ENCODE data around the gene DYNC2H1.
"Not testable (repeated sequence)": the region's sequence is repeated elsewhere in the genome, so short reads cannot be mapped to it uniquely, and the experiment has no call there.

Gene DYNC2H1

DNA sequence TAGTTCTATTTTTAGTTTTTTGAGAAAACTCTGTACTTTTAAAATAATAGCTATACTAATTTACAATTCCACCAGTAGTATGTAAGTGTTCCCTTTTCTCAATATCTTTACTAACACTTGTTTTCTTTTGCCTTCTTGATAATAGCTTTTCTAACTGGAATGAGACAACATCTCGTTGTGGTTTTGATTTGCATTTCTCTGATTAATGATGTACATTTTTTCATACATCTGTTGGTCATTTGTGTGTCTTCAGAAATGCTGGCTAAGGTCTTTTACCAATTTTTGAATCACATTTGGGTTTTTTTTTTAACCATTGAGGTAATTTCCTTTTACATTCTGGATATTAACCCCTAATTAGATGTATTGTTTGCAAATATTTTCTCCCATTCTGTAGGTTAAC, 258.9 kb downstream of the DYNC2H1 start:
- Histone ChIP-seq H3K27ac (no peak overlapping the region), H3K79me2 (no peaks in the 10 kb centered on the region), H3K27me3 (ENCODE audit: control insufficient read depth, insufficient read depth, low read length) (no peaks in the 10 kb centered on the region), H2AFZ (no peak overlapping the region), H3K9ac (no peak overlapping the region), H3K4me1 (no peaks in the 10 kb centered on the region), H3K9me3 (ENCODE audit: control insufficient read depth, low read length) (no peaks in the 10 kb centered on the region), H3K4me3 (ENCODE audit: low read depth, low read length) (no peak overlapping the region), H3K4me2 (ENCODE audit: low read length) (no peak overlapping the region), H3K36me3 (ENCODE audit: control insufficient read depth, insufficient read depth, low read length) (no peaks in the 10 kb centered on the region)
- TF ChIP-seq CTCF (IDR thresholded peaks at IDR 0.05), result no peak

DNA sequence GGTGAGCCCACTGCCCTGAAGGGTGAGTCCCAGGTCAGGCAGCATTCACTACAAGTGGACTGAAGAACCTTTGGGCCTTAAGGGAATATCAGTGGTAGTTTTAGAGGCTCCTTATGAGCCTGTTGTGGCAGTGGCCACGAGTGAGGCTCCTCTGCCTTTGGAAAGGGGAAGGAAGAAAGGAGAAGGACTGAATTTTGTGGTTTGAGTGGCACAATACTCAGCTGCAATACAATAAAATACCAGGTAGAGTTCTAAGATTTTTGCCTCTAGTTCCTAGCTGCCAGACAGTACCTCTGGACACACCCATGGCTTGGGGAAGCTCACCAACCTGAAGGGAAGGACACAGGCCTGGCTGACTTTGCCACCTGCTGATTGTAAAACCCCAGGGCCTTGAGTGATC, 260.9 kb downstream of the DYNC2H1 start:
- no peaks in the 10 kb centered on the region for H3K4me1 ChIP-seq
- H3K9me3 ChIP-seq (ENCODE audit: control insufficient read depth, low read length), result no peaks in the 10 kb centered on the region
- no peak overlapping the region for H2AFZ ChIP-seq
- no peak overlapping the region for H3K4me2 ChIP-seq (ENCODE audit: low read length)
- no peak overlapping the region for H3K4me3 ChIP-seq (ENCODE audit: low read depth, low read length)
- no peak overlapping the region for H3K27ac ChIP-seq
- no peaks in the 10 kb centered on the region for H3K36me3 ChIP-seq (ENCODE audit: control insufficient read depth, insufficient read depth, low read length)
- H3K9ac ChIP-seq, result no peak overlapping the region
- no peaks in the 10 kb centered on the region for H3K27me3 ChIP-seq (ENCODE audit: control insufficient read depth, insufficient read depth, low read length)
- no peaks in the 10 kb centered on the region for H3K79me2 ChIP-seq
- no peak for TF ChIP-seq CTCF (IDR thresholded peaks at IDR 0.05)

- H3K27me3 ChIP-seq (ENCODE audit: control insufficient read depth, insufficient read depth, low read length), result no peaks in the 10 kb centered on the region
- TF ChIP-seq CTCF (IDR thresholded peaks at IDR 0.05), result no peak
- no peak overlapping the region for H3K4me2 ChIP-seq (ENCODE audit: low read length)
- no peak overlapping the region for H3K9ac ChIP-seq
- no peaks in the 10 kb centered on the region for H3K9me3 ChIP-seq (ENCODE audit: control insufficient read depth, low read length)
- no peak overlapping the region for H3K4me3 ChIP-seq (ENCODE audit: low read depth, low read length)
- no peak overlapping the region for H3K27ac ChIP-seq
- H3K79me2 ChIP-seq, result no peaks in the 10 kb centered on the region
- H3K4me1 ChIP-seq, result no peaks in the 10 kb centered on the region
- no peak overlapping the region for H2AFZ ChIP-seq
- no peaks in the 10 kb centered on the region for H3K36me3 ChIP-seq (ENCODE audit: control insufficient read depth, insufficient read depth, low read length)
Observed at GRCh38 chr11:103372906-103373305, 263.7 kb downstream of the DYNC2H1 start.

- not testable (repeated sequence) for H3K9me3 ChIP-seq (ENCODE audit: control insufficient read depth, low read length); H3K79me2 ChIP-seq; H3K36me3 ChIP-seq (ENCODE audit: control insufficient read depth, insufficient read depth, low read length); H3K4me3 ChIP-seq (ENCODE audit: low read depth, low read length); H3K9ac ChIP-seq; H3K4me2 ChIP-seq (ENCODE audit: low read length); H3K27ac ChIP-seq; H2AFZ ChIP-seq; H3K4me1 ChIP-seq; H3K27me3 ChIP-seq (ENCODE audit: control insufficient read depth, insufficient read depth, low read length)
Observed at GRCh38 chr11:103374227-103374626, 265.0 kb downstream of the DYNC2H1 start.

DNA sequence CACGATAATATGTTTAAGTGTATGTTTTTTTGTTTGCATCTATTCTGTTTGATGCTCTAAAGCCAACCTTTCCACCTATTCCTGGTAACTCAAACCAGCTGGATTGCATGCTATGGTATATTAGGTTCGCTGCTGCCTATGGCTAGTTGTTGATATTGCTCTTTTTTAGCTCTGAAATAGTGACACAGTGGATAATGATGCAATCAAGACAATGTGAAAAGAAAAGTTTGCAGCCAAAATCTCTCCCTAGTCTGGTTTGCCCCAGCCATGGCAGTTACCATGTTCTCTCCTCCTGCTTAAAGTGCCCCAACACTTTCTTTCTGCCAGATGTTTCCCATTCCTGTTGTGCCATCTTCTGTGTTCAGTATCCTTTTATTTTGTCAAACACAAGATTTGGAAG, 269.7 kb downstream of the DYNC2H1 start:
- no peak for TF ChIP-seq CTCF (IDR thresholded peaks at IDR 0.05)
- H3K36me3 ChIP-seq (ENCODE audit: control insufficient read depth, insufficient read depth, low read length), result no peaks in the 10 kb centered on the region
- no peak overlapping the region for H3K27ac ChIP-seq
- H3K9me3 ChIP-seq (ENCODE audit: control insufficient read depth, low read length), result no peaks in the 10 kb centered on the region
- no peak overlapping the region for H2AFZ ChIP-seq
- no peak overlapping the region for H3K4me2 ChIP-seq (ENCODE audit: low read length)
- no peak overlapping the region for H3K9ac ChIP-seq
- no peaks in the 10 kb centered on the region for H3K27me3 ChIP-seq (ENCODE audit: control insufficient read depth, insufficient read depth, low read length)
- no peaks in the 10 kb centered on the region for H3K4me1 ChIP-seq
- H3K4me3 ChIP-seq (ENCODE audit: low read depth, low read length), result no peak overlapping the region
- H3K79me2 ChIP-seq, result no peaks in the 10 kb centered on the region

Data from parathyroid adenoma (tissue), 2 donors.